Measurements from ENCODE around the gene DCTN3.

GRCh38 chr9:34566322-34566721 lies 54.0 kb downstream of the DCTN3 start:
- no peak for TF ChIP-seq CTCF (IDR thresholded peaks at IDR 0.05; ENCODE audit: insufficient read depth, low read length)
- no peak for TF ChIP-seq POLR2AphosphoS5 (IDR thresholded peaks at IDR 0.05; ENCODE audit: low read depth)
- TF ChIP-seq REST (IDR thresholded peaks at IDR 0.05; ENCODE audit: insufficient replicate concordance, low read depth) = no peak

Data from HL-60 (cell line).